ENCODE measurements around the gene TROAP.
"Not testable (repeated sequence)": the region's sequence is repeated elsewhere in the genome, so short reads cannot be mapped to it uniquely, and the experiment has no call there.

The TROAP gene

DNA sequence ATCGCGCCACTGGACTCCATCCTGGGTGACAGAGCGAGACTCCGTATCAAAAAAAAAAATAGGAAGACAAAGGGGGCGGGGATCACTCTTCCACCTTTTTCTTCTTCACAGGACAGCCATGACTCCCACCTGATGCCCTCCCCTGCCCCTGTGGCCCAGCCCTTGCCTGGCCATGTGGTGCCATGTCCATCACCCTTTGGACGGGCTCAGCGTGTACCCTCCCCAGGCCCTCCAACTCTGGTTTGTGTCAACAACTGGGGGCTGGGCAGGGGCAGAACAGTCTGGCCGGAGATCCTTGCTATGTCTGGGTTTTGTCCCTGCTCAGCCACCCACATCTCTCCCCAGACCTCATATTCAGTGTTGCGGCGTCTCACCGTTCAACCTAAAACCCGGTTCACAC lies 5.8 kb downstream of the TROAP start:
- no peak for DNase-seq (ENCODE audit: low read depth in 2 of 2)

GRCh38 chr12:49330032-49330619 lies 7.1 kb downstream of the TROAP start:
- no peak for DNase-seq (ENCODE audit: low read depth in 2 of 2)

DNA sequence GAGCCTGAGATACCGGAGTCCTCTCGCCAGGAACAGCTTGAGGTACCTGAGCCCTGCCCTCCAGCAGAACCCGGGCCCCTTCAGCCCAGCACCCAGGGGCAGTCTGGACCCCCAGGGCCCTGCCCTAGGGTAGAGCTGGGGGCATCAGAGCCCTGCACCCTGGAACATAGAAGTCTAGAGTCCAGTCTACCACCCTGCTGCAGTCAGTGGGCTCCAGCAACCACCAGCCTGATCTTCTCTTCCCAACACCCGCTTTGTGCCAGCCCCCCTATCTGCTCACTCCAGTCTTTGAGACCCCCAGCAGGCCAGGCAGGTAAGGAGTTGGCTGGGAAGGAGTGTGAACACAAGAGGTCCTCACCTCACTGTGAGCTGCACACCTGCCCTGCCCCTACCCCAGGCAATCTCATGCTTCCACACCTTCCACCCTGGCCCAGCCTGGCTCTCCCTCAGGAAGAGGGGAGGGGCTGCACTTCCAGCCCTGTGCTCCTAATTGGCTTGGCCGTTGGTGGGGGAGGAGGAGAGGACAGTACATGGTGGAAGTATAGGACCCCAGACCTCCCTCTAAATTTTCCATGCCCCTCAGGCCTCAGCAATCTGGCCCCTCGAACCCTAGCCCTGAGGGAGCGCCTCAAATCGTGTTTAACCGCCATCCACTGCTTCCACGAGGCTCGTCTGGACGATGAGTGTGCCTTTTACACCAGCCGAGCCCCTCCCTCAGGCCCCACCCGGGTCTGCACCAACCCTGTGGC lies 7.8 kb downstream of the TROAP start:
- DNase-seq (ENCODE audit: low read depth in 2 of 2) = no peak

DNA sequence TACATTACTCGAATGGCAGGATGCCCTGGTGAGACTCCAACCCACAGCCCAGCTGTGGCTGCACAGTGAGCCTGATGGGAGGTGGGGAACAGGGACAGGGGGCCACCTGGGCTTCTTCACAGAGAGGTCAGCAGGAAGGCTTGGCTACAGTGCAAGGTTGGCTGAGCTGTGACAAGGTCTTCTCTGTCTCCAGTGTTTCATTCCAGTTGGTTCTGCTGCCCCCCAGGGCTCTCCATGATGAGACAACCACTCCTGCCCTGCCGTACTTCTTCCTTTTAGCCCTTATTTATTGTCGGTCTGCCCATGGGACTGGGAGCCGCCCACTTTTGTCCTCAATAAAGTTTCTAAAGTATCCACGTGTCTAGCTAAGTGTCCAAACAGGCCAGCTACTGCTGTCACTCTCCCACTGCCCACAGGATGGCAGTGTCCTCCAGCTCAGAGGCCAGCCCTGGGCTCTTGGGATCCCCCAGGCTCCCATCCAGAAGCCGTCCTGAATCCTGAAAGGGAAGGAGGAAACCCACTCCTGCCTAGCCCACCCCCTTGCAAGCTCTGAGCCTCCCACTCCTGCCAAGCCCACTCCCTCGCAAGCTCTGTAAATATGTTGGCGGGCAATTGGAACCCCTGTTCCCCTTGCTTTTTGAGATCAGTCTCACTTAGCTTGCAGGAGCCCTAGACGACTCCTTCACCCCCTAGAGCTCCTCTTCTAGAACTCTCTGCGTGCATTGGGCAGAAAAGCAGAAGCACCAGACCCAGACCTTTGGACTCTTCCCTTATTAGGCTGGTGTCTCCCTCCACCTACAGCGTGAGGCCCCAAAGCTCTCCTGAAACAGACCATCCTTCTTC lies 8.5 kb downstream of the TROAP start:
- no peak for DNase-seq (ENCODE audit: low read depth in 2 of 2)

DNA sequence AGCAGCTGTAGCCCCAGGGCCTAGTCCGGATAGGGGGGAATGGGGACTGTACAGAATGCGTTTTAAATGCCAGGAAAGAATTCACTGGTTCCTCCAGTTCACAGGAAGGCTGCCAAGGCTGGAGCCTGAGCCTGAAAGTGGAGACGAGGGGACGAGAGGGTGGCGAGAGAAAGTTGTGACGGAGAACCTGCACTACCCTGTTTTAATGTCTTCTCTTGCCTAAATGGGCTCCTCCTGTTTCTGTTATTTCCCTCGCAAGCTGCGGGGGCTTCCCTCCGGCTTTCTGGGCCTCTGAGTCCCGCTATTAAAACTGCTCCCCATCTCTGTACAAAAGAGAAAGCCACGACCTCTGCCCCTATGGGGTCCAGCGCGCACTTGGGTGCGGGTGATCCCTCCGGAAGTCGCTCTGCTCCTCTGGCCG lies 9.4 kb downstream of the TROAP start:
- no peak for DNase-seq (ENCODE audit: low read depth in 2 of 2)

DNA sequence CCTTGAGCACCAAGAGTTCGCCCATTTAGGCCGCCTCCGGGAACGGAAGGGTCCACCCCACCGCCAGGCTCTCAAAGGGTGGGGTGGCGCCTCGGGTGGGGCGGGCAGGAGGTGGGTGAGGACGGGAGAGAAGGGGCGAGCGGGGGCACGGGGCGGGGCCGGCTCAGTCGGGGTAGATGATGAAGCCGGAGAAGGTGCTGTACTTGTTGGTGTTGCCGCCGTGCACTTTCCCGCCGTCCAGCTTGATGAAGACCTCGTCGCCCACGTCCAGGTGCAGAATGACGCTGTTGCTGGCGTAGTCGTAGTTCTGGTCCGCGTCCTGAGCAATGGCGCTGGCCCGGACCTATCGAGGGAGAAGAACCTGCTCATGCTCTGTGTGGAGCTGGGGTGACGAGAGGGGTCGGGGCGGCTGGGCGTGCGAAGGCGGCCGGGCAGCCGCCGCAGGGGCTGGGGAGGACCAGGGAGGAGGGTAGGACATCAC lies 9.9 kb downstream of the TROAP start:
- DNase-seq (ENCODE audit: low read depth in 2 of 2) = no peak

DNA sequence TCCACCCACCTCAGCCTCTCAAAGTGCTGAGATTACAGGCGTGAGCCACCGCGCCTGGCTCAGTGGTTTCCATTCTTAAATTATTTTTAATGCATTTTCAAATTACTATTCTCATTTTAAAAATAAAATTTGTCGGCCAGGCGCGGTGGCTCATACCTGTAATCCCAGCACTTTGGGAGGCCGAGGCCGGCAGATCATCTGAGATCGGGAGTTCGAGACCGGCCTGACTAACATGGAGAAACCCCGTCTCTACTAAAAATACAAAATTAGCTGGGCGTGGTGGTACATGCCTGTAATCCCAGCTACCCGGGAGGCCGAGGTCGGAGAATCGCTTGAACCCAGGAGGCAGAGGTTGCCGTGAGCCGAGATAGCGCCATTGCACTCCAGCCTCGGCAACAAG lies 10.7 kb downstream of the TROAP start:
- DNase-seq (ENCODE audit: low read depth in 2 of 2) = not testable (repeated sequence)

DNA sequence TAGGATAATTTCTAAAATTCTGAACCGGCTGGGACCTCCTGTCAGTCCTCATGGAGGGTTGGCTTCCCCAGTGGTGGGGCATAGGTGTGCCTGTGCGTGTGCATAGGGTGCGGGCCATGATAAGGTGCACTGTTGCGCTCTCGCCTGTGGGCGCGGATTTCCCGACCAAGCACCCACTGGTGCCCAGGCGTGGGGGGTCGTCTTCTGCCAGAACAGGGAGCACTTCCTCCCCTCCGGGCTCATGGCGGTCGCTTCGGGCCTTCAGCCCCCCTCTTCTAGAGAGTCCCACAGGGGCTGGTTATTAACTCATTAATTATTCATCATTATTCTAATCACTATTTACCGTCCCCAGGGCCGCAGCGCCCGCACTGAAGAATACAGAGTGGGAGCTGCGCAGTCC lies 11.2 kb downstream of the TROAP start:
- no peak for DNase-seq (ENCODE audit: low read depth in 2 of 2)

- no peak for DNase-seq (ENCODE audit: low read depth in 2 of 2)
Observed at GRCh38 chr12:49334681-49335080, 11.6 kb downstream of the TROAP start.

DNA sequence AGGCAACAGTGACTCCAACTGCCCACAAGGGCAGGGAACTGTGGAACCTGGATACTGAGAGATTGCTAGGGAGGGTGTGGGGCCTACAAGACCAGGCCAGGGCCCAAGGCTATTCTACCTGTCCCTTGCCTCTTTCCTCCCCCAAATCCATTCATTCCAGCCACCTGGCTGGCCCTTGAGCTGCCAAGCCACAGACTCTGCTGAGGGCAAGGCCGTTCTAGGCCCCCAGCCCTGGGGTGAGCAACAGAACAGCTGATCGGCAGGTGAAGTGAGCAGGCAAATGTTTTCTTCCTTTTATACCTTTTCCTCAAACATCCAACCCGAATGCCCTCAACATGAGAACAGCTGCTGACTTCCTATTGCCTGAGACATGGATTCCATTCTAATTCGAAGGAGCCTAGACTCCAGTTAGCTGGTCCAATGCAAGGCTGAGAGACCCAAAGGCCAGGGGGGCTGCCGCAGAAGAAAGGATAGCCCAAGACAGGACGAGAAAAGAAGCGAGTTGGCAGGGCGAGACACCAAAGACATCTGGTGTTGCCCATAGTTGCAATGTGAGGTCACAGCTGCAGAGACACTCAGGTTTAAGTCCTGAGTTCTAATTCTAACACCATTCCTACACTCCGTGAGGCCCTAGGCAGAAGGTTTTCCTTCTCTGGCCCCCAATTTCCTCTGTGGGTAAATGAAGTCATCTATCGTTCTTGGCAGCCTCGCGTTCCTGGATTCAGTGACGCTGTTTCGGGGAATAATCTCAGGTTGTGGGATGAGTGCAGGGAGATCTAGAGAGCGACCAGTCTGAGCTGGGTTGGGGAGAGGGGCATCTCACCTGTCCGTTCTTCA lies 12.3 kb downstream of the TROAP start:
- no peak for DNase-seq (ENCODE audit: low read depth in 2 of 2)

GRCh38 chr12:49335955-49336644 lies 13.0 kb downstream of the TROAP start:
- DNase-seq (ENCODE audit: low read depth in 2 of 2) = no peak

DNA sequence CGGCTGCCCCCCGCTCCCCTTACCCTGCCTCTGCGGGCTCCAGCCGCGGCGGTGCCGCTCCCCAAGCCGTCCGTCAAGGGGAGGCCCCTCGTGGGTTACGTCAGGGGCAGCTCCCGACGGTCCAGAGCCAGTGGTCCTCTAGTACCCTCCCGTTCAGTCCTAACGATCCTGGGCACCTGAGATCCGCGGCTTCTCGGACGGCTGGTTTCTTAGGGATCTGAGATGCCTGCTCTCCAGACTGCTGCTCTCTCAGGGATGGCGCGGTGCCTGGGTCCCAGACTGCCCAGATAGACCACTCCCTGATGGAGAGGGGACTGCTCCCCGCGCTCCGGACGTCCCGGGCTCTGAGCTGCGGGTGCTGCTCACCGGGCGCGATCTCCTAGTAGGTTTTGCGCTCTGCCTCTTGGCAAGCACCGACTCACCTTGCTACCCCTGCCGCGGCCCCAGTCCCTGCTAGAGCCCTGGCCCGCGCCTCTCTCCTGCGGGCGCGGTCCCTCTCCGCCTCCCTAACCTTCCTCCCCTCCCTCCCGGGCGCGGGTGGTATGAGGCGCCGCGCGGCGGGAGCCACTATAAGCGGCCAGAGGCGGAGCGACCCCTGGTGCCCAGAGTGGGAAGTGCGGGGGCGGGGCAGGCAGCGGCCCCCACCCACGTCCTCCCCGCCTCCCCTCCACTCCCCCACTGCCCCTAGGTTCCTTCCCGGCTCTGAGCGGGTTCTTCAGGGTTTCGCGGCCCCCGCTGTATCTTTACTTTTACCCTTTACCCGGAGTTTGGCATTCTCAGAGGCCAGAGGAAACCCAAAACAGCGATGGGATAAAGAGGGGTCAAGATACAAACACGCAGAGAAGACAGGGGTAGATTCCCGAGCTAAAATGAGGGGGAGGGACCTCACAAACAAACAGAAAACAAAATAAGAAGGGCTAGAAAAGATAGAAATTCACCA lies 13.9 kb downstream of the TROAP start, which contains the start of gene C1QL4:
Gene C1QL4, minus strand, starts transcription at position 544 of the 940 bp plus-strand sequence. CDS start 711 bp downstream, outside the sequence.
- DNase-seq (ENCODE audit: low read depth in 2 of 2) = peak; percentile 66 to 88

DNA sequence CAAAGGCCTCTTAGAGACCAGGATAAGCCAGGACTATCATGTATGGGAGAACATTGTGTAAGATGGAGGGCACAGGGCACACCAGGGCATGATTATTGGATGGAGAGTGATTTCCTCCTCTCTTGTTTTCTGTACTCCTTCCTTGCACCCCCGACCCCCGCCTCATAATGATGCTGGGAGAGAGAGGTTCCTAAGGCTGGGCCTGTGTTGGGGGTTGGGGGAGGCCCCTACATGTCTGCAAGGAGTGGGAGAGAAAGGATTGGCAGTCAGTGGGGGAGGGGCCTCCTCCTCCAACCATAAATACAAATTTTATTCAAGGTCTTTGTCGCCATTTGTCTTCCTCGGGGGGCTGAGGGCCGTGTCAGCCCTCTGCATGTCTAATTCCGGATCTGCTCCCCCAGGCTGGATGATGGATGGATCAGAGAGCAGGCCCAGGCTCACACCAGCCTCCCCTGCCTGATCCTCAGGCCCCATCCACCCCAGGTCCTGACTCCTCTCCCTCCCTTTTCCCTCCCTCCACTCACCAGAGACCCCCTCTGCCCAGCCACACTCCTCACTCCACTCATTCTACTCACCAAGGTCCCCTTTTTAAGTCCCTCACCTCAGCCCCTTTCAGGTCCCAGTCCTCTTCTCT lies 15.9 kb downstream of the TROAP start:
- DNase-seq (ENCODE audit: low read depth in 2 of 2) = no peak

GRCh38 chr12:49339464-49339861 lies 16.4 kb downstream of the TROAP start:
- no peak for DNase-seq (ENCODE audit: low read depth in 2 of 2)

GRCh38 chr12:49340095-49340870 lies 17.2 kb downstream of the TROAP start:
- no peak for DNase-seq (ENCODE audit: low read depth in 2 of 2)

DNA sequence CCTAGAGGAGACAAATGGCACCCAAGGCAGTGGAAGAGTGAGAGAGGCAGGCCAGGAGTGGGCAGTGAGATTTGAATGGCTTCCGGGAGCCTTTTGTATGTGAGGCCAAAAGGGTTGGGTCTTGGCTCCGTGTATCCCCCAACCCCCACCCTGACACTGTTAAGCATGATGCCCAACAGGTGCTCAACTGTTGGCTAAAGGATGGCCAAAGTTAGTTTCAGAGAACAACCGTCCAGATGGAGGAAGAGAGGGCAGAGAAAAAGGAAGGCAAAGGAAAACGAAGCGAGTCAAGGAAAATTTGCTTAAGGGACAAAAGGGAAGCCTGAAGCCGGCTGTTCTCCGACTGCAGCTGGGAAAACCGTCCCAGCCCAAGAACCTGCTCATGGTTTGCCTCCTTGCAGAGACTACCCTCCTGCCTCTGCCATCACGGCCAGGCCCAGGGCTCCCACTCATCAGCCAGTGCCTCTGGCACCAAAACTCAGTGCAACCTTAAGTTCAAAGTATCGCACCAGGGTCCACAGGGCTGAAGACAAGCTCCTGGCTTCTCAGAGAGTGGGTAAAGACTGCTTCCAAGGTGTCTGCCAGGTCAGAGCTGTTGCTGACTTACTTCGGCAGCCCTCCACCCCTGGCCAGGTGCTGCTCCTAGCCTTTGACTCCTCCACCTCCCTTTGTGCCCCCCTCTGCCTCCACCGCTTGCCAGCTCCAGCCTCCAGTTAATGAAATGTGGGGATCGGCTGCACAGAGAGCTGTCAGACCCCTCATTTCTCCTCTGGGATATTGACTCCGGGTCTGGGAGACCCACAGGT lies 18.1 kb downstream of the TROAP start:
- DNase-seq (ENCODE audit: low read depth in 2 of 2) = no peak

GRCh38 chr12:49341777-49342065 lies 18.7 kb downstream of the TROAP start:
- DNase-seq (ENCODE audit: low read depth in 2 of 2) = no peak
